Measurements from ENCODE around the gene LCN10.

DNA sequence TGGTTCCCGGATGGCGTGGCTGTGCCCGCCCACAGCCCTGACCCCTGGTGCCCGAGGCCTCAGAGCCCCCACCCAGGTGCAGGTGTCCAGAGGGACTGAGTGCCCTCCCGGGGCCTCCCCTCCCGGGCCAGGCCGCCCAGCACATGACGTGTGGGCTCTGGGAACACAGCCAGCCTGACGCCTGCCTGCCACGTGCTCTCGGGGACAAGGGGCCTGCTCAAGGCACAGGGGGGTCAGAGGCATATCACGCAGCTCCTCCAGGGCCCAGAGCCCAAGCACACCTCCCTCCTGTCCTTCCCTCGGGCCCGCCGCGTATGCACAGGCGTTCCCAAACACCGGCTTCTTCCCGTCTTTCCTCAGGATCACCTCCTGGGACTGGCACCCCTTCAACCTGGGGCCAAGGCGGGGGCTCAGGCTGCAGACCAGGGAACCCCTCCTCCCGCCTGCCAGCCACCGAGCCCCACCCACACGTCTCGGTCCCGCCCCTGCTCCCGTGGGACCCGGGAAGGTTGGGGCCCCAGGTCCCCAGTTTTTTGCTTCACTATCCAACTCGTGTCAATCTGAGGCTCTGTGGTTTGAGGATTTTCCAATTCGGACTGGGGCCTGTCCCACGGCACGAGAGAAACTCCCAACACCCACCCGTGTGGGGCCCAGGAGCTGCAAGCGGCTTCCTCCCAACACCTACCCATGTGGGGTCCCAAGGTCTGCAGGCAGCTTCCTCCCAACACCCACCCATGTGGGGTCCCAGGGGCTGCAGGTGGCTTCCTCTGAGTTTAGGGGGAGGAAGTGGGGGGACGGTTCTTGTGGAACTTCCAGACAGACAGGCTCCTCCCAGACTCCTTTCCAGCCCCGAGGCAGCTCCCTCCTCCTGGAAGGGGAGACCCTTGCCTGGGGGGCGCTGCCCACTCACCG lies 1.5 kb downstream of the LCN10 start:
- TF ChIP-seq CTCF (IDR thresholded peaks at IDR 0.05; ENCODE audit: low read depth, low read length) = no peak
- no peak for TF ChIP-seq POLR2A (IDR thresholded peaks at IDR 0.05; ENCODE audit: extremely low read depth, insufficient read length)
- no peak for TF ChIP-seq MYC (IDR thresholded peaks at IDR 0.05; ENCODE audit: low read depth, low read length)
